Measurements from ENCODE around the gene PLA2G15. TPM values are rescaled to one million over a fixed set of nuclear protein-coding genes. Genes with fewer than 3 reads are reported as not detected.

PLA2G15 gene
- total RNA-seq, 1 experiment from 2014 or later = 4.6 TPM

DNA sequence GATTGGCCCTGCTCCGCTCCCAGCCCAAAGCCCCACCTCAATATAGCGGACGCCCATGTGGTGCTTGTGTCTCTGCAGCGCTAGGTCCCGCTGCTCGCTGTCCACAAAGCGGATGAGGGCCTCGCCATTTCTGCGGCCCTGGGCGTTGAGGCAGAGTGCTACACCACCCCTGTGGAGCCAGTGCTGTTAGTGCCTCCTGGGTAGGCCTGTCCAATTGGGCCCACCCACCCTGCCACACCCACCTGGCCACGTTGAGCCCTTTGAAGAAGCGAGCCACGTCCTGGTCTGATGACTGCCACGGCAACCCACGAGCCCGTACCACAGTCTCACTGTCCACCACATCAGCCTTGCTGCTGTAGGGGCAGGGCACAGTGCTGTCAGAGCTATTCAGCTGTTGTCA lies 12.8 kb upstream of the PLA2G15 start:
- Mint-ChIP-seq H3K36me3 (ENCODE audit: insufficient read depth, unreplicated experiment) (peaks cover 51% of the 10 kb centered on the region), H3K27ac (ENCODE audit: low read depth, unreplicated experiment) (no peak overlapping the region), H3K4me1 (ENCODE audit: insufficient read depth, unreplicated experiment) (peaks cover 16% of the 10 kb centered on the region), H3K27me3 (ENCODE audit: insufficient read depth, unreplicated experiment) (no peaks in the 10 kb centered on the region), H3K9me3 (ENCODE audit: unreplicated experiment) (no peaks in the 10 kb centered on the region), H3K4me3 (ENCODE audit: unreplicated experiment) (no peak overlapping the region)
- TF ChIP-seq, protein P1, sequence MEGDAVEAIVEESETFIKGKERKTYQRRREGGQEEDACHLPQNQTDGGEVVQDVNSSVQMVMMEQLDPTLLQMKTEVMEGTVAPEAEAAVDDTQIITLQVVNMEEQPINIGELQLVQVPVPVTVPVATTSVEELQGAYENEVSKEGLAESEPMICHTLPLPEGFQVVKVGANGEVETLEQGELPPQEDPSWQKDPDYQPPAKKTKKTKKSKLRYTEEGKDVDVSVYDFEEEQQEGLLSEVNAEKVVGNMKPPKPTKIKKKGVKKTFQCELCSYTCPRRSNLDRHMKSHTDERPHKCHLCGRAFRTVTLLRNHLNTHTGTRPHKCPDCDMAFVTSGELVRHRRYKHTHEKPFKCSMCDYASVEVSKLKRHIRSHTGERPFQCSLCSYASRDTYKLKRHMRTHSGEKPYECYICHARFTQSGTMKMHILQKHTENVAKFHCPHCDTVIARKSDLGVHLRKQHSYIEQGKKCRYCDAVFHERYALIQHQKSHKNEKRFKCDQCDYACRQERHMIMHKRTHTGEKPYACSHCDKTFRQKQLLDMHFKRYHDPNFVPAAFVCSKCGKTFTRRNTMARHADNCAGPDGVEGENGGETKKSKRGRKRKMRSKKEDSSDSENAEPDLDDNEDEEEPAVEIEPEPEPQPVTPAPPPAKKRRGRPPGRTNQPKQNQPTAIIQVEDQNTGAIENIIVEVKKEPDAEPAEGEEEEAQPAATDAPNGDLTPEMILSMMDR (IDR thresholded peaks at IDR 0.05; ENCODE audit: unreplicated experiment) = no peak
- intact Hi-C loops (cut with micrococcal nuclease) = no loop called here
- ChIA-PET POLR2A (no interaction called here), CTCF (interaction anchor here (0.9 kb wide), 1 partner anchor 157 kb away, joined by 4 read pairs; no protein-coding TSS in a partner anchor)
- DNase-seq (ENCODE audit: unreplicated experiment) = no peak
- BruUV-seq (replicated peaks) = no TSS peak

DNA sequence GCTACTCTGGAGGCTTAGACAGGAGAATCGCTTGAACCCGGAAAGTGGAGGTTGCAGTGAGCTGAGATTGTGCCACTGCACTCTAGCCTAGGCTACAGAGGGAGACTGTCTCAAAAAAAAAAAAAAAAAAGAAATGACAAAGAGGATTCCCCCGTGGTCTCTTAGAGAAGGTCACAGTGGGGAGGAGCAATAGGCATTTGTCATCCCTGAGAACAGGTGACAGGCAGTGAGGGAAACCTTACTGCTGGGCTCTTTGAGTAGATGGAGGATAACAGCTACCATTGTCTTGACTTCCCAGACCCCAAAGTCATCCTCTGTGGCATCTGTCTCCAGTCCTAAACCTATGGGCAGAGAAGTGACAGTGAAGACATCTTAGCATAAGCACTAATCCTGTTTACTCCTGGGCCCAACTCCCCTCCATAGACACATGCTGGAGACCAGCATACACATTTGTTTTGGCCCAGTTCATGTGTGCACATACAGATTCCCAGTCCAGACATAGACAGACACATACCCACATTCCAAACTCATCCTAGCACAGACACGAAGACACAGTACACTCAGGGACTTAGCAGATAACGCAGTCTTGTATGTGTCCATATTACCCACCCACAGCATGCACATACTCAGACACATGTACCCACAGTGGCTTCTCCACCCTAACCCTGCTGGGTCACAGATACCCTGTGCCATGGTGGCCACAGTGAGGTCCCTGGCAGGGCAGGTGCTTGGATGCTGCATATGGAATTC lies 11.9 kb upstream of the PLA2G15 start:
- H3K4me3 Mint-ChIP-seq (ENCODE audit: unreplicated experiment) = peak overlapping the region; percentile 81
- ChIA-PET CTCF (interaction anchor here (0.9 kb wide), 1 partner anchor 158 kb away, joined by 4 read pairs; no protein-coding TSS in a partner anchor), POLR2A (interaction anchor here (4.5 to 6.0 kb wide), 3 partner anchors 12 to 147 kb away, joined by 30 to 99 read pairs (median 67); partner anchors contain the start of genes NFATC3 and PLA2G15)
- H3K27ac Mint-ChIP-seq (ENCODE audit: low read depth, unreplicated experiment) = no peak overlapping the region
- TF ChIP-seq, protein P1 (IDR thresholded peaks at IDR 0.05; ENCODE audit: unreplicated experiment) = no peak
- no peaks in the 10 kb centered on the region for H3K9me3 Mint-ChIP-seq (ENCODE audit: unreplicated experiment)
- H3K27me3 Mint-ChIP-seq (ENCODE audit: insufficient read depth, unreplicated experiment) = no peaks in the 10 kb centered on the region
- no peak for DNase-seq (ENCODE audit: unreplicated experiment)
- no TSS peak for BruUV-seq (replicated peaks)
- H3K36me3 Mint-ChIP-seq (ENCODE audit: insufficient read depth, unreplicated experiment) = peaks cover 45% of the 10 kb centered on the region
- peaks cover 16% of the 10 kb centered on the region for H3K4me1 Mint-ChIP-seq (ENCODE audit: insufficient read depth, unreplicated experiment)
- intact Hi-C loops (cut with micrococcal nuclease) = no loop called here

GRCh38 chr16:68233835-68234187 lies 11.4 kb upstream of the PLA2G15 start:
- no peak for DNase-seq (ENCODE audit: unreplicated experiment)
- Mint-ChIP-seq H3K9me3 (ENCODE audit: unreplicated experiment) (no peaks in the 10 kb centered on the region), H3K27me3 (ENCODE audit: insufficient read depth, unreplicated experiment) (no peaks in the 10 kb centered on the region), H3K36me3 (ENCODE audit: insufficient read depth, unreplicated experiment) (peaks cover 45% of the 10 kb centered on the region), H3K4me1 (ENCODE audit: insufficient read depth, unreplicated experiment) (peaks cover 16% of the 10 kb centered on the region), H3K4me3 (ENCODE audit: unreplicated experiment) (peak overlapping the region; percentile 81), H3K27ac (ENCODE audit: low read depth, unreplicated experiment) (no peak overlapping the region)
- POLR2A ChIA-PET = interaction anchor here (0.8 to 6.0 kb wide), 5 partner anchors 11 to 147 kb away, joined by 4 to 99 read pairs (median 30); partner anchors contain the start of genes NFATC3 and PLA2G15
- intact Hi-C loops (cut with micrococcal nuclease) = no loop called here
- CTCF ChIA-PET = interaction anchor here (0.7 kb wide), 2 partner anchors 27 to 169 kb away, joined by 3 read pairs; no protein-coding TSS in a partner anchor
- BruUV-seq (replicated peaks) = no TSS peak
- TF ChIP-seq, protein P1 (IDR thresholded peaks at IDR 0.05; ENCODE audit: unreplicated experiment) = no peak

Measured in MCF 10A (cell line).